ENCODE measurements around the gene OR8B12.
A peak's percentile ranks its signal among the peaks of the same experiment; 100 is the strongest.

OR8B12 gene

DNA sequence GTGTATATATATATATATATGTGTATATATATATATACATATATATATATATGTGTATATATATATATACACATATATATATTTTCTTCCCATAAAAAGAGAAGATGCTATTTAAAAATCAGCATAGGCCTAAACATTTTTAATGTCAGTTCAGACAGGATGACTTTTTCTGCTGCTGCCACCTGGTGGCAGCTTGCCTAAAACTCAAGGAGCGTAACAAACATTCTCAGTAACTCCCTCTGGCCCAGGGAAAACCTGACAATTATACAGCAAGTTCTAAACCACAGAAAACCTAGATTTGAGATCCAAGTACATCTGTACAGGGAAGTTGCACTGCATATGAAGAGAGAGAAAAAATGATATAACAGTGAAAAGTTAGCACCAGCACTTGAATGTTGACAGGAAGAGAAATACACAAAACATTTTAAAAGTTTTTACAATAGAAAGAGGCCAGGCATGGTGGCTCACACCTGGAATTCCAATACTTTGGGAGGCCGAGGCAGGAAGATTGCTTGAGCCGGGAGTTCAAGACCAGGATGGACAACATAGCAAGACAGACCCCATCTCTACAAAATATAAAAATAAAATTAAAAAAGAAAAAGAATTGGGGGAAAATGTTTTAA, 42.9 kb upstream of the OR8B12 start:
- no peaks in the 10 kb centered on the region for H3K79me2 ChIP-seq (ENCODE audit: insufficient read depth, low read length)
- no peak overlapping the region for H3K4me3 ChIP-seq (ENCODE audit: low read depth in 1 of 2, low read length in 2 of 2)
- H3K4me2 ChIP-seq (ENCODE audit: insufficient read depth, low read length): no peak overlapping the region
- peak; percentile 67; the same call in 2 of the 3 replicates for ATAC-seq (ENCODE audit: insufficient read depth, low read depth)
- peaks cover 9% of the 10 kb centered on the region for H3K27me3 ChIP-seq (ENCODE audit: insufficient read depth, low read length, poor library complexity)
- peak; percentile 52 for DNase-seq
- H3K27ac ChIP-seq (ENCODE audit: low read length): no peak overlapping the region
- H3K4me1 ChIP-seq (ENCODE audit: insufficient read depth, low read length): no peaks in the 10 kb centered on the region
- H2AFZ ChIP-seq (ENCODE audit: low read depth, low read length): no peak overlapping the region
- H3K9me3 ChIP-seq (ENCODE audit: insufficient read depth, low read length, severe bottlenecking): no peaks in the 10 kb centered on the region
- H3K36me3 ChIP-seq (ENCODE audit: insufficient read depth, low read length): no peaks in the 10 kb centered on the region
- no peak for TF ChIP-seq EZH2 (IDR thresholded peaks at IDR 0.05; ENCODE audit: borderline replicate concordance, low read depth, low read length, severe bottlenecking)
- TF ChIP-seq, protein P1, sequence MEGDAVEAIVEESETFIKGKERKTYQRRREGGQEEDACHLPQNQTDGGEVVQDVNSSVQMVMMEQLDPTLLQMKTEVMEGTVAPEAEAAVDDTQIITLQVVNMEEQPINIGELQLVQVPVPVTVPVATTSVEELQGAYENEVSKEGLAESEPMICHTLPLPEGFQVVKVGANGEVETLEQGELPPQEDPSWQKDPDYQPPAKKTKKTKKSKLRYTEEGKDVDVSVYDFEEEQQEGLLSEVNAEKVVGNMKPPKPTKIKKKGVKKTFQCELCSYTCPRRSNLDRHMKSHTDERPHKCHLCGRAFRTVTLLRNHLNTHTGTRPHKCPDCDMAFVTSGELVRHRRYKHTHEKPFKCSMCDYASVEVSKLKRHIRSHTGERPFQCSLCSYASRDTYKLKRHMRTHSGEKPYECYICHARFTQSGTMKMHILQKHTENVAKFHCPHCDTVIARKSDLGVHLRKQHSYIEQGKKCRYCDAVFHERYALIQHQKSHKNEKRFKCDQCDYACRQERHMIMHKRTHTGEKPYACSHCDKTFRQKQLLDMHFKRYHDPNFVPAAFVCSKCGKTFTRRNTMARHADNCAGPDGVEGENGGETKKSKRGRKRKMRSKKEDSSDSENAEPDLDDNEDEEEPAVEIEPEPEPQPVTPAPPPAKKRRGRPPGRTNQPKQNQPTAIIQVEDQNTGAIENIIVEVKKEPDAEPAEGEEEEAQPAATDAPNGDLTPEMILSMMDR (IDR thresholded peaks at IDR 0.05; ENCODE audit: borderline replicate concordance, extremely low read depth, low read length, poor library complexity, severe bottlenecking): peak; percentile 78
- H4K20me1 ChIP-seq (ENCODE audit: insufficient read depth, low read length): no peaks in the 10 kb centered on the region
- H3K9ac ChIP-seq (ENCODE audit: low read depth, low read length): no peak overlapping the region

DNA sequence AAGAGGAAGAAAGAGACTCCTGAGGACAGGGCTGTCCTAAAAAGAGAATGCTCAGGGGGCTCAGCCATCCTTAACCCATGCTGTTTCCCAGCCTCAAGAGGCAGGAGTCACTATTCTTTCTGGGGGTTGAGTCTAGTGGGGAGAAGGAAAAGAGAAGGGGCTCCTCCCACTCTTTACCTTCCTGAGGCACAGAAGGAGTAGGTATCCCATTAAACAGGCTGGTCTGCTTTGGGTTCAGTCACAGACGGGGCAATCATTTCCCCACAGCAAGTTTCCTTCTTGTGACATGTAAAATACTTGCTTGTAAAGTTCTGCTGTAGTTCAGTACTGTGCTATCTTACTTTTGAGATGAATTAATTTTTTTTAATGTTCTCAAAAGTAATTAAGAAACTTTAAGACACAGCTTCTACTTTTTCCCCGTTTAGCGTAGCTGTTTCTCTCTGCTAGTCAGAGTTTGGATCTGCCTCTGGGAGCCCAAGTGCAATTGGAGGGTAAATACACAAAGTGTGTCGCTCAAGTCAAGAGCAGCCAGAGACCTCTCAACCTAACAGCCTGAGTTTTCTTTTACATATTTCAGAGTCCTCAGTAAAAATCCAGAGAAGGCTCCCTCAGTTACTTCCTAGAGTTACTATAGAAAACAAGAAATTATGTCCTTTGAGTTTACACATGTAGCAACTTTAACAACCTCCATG, 41.4 kb upstream of the OR8B12 start:
- Histone ChIP-seq H3K4me1 (ENCODE audit: insufficient read depth, low read length) (no peaks in the 10 kb centered on the region), H3K4me2 (ENCODE audit: insufficient read depth, low read length) (no peak overlapping the region), H3K4me3 (ENCODE audit: low read depth in 1 of 2, low read length in 2 of 2) (no peak overlapping the region), H3K27ac (ENCODE audit: low read length) (no peak overlapping the region), H3K9ac (ENCODE audit: low read depth, low read length) (no peak overlapping the region), H3K36me3 (ENCODE audit: insufficient read depth, low read length) (no peaks in the 10 kb centered on the region), H3K27me3 (ENCODE audit: insufficient read depth, low read length, poor library complexity) (peaks cover 9% of the 10 kb centered on the region), H3K79me2 (ENCODE audit: insufficient read depth, low read length) (no peaks in the 10 kb centered on the region), H2AFZ (ENCODE audit: low read depth, low read length) (no peak overlapping the region), H3K9me3 (ENCODE audit: insufficient read depth, low read length, severe bottlenecking) (no peaks in the 10 kb centered on the region), H4K20me1 (ENCODE audit: insufficient read depth, low read length) (no peaks in the 10 kb centered on the region)
- no peak for ATAC-seq (ENCODE audit: insufficient read depth, low read depth)
- no peak for DNase-seq
- TF ChIP-seq, protein P1 (IDR thresholded peaks at IDR 0.05; ENCODE audit: borderline replicate concordance, extremely low read depth, low read length, poor library complexity, severe bottlenecking): no peak
- TF ChIP-seq EZH2 (IDR thresholded peaks at IDR 0.05; ENCODE audit: borderline replicate concordance, low read depth, low read length, severe bottlenecking): no peak

DNA sequence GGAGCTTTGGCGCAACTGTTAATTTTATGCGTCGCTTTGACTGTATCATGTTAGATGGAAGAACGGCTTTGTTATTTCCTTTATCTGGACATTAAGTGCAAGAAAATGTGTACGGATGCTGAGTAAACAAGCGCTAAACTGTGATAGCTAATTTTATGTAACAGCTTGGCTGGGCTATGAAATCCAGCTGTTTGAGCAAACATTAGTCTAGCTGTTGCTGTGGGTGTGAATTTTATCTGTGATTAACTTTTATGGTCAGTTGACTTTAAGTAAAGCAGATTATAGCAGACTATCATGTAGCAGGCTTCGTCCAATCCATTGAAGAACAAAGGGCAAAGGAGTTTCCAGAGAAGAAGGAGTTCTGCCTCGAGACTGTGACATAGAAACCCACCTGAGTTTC, 40.3 kb upstream of the OR8B12 start:
- Histone ChIP-seq H3K36me3 (ENCODE audit: insufficient read depth, low read length) (no peaks in the 10 kb centered on the region), H3K79me2 (ENCODE audit: insufficient read depth, low read length) (no peaks in the 10 kb centered on the region), H3K4me2 (ENCODE audit: insufficient read depth, low read length) (no peak overlapping the region), H3K27ac (ENCODE audit: low read length) (no peak overlapping the region), H3K9me3 (ENCODE audit: insufficient read depth, low read length, severe bottlenecking) (no peaks in the 10 kb centered on the region), H3K27me3 (ENCODE audit: insufficient read depth, low read length, poor library complexity) (peaks cover 9% of the 10 kb centered on the region), H3K4me3 (ENCODE audit: low read depth in 1 of 2, low read length in 2 of 2) (no peak overlapping the region), H3K4me1 (ENCODE audit: insufficient read depth, low read length) (no peaks in the 10 kb centered on the region), H4K20me1 (ENCODE audit: insufficient read depth, low read length) (no peaks in the 10 kb centered on the region), H3K9ac (ENCODE audit: low read depth, low read length) (no peak overlapping the region), H2AFZ (ENCODE audit: low read depth, low read length) (no peak overlapping the region)
- DNase-seq (no peak), ATAC-seq (ENCODE audit: insufficient read depth, low read depth) (no peak)
- TF ChIP-seq EZH2 (IDR thresholded peaks at IDR 0.05; ENCODE audit: borderline replicate concordance, low read depth, low read length, severe bottlenecking): no peak
- TF ChIP-seq, protein P1 (IDR thresholded peaks at IDR 0.05; ENCODE audit: borderline replicate concordance, extremely low read depth, low read length, poor library complexity, severe bottlenecking): no peak
